Cardiac ventricle fibroblast (primary cell): Measurements from ENCODE around the gene EML6. TPM values are rescaled to one million over a fixed set of nuclear protein-coding genes. Genes with fewer than 3 reads are reported as not detected.

Source experiments
- total RNA-seq: library from RNA; depleted of rRNA; stranded (reverse); fragments of >200 nt; gene quantifications from 2 replicates; pipeline ENCODE4 v1.2.3, GENCODE V29; 2015

Gene EML6
- total RNA-seq, result 0.20 and 1.4 TPM in 2 replicates

DNA sequence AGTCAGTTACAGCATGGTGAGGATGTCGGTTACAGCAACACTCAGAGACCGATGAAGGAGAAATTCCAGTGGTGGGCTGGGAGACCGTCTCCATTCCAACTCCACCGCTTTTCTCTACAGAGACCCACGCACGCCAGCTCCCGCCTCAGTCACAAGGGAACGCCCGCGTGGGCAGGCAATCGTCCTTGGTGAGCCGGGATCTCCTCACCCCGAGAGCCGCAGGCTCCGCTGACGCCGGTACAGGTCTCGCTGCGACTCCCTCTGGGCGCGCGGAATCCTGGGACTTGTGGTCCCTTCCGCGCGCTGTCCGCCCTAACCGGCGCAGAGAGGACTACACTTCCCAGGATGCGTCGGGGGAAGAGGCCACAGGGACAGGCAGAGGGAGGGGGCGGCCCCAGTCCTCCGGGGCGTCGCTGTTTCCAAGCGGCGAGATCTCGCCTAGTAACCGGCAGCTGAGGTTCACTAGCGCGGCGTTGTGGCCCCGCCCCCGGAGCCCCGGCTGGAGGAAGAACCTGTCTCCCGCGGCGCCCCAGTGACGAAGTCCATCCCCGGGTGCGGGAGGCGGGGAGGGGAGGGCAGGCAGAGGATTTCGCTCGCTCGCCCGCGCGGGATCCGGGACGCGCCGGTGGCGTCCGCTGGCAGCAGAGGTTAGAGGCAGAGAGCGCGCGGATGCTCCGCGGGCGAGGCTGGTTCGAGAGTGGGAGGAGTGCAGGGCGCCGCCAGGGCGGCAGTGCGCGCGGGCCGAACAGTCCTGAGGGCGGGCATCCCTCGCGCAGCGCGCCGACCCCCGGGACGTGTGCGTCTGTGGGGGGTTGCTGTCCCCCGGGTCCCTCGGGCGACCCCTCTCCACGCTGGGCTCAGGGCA is at the start of gene EML6:
Gene EML6, plus strand, starts transcription at position 532 of the 865 bp plus-strand sequence. CDS start 1,400 bp downstream, outside the sequence.

